ENCODE data around the gene RPL10.

The RPL10 gene

GRCh38 chrX:154411981-154412340, 13.8 kb downstream of the RPL10 start:
- Histone ChIP-seq H3K9me3 (ENCODE audit: control insufficient read depth, low read depth, low read length) (peaks cover 3% of the 10 kb centered on the region), H3K9ac (ENCODE audit: low read length) (peak overlapping the region; percentile 59), H3K36me3 (ENCODE audit: control insufficient read depth, low read depth, low read length) (no peaks in the 10 kb centered on the region), H3K27ac (ENCODE audit: low read length) (no peak overlapping the region), H3K4me3 (ENCODE audit: low read length) (peak overlapping the region; percentile 63), H3K27me3 (ENCODE audit: control insufficient read depth, insufficient read depth, low read length) (no peaks in the 10 kb centered on the region), H3K4me1 (ENCODE audit: control insufficient read depth, low read depth, low read length) (no peaks in the 10 kb centered on the region)

GRCh38 chrX:154412468-154412867, 14.3 kb downstream of the RPL10 start:
- no peaks in the 10 kb centered on the region for H3K36me3 ChIP-seq (ENCODE audit: control insufficient read depth, low read depth, low read length)
- peak overlapping the region; percentile 63 for H3K4me3 ChIP-seq (ENCODE audit: low read length)
- H3K9me3 ChIP-seq (ENCODE audit: control insufficient read depth, low read depth, low read length): peaks cover 3% of the 10 kb centered on the region
- no peaks in the 10 kb centered on the region for H3K4me1 ChIP-seq (ENCODE audit: control insufficient read depth, low read depth, low read length)
- H3K27me3 ChIP-seq (ENCODE audit: control insufficient read depth, insufficient read depth, low read length): no peaks in the 10 kb centered on the region
- no peak overlapping the region for H3K9ac ChIP-seq (ENCODE audit: low read length)
- no peak overlapping the region for H3K27ac ChIP-seq (ENCODE audit: low read length)

- Histone ChIP-seq H3K36me3 (ENCODE audit: control insufficient read depth, low read depth, low read length) (no peaks in the 10 kb centered on the region), H3K4me3 (ENCODE audit: low read length) (no peak overlapping the region), H3K27me3 (ENCODE audit: control insufficient read depth, insufficient read depth, low read length) (no peaks in the 10 kb centered on the region), H3K9me3 (ENCODE audit: control insufficient read depth, low read depth, low read length) (peaks cover 3% of the 10 kb centered on the region), H3K27ac (ENCODE audit: low read length) (no peak overlapping the region), H3K4me1 (ENCODE audit: control insufficient read depth, low read depth, low read length) (no peaks in the 10 kb centered on the region), H3K9ac (ENCODE audit: low read length) (no peak overlapping the region)
Observed at GRCh38 chrX:154413142-154413541, 15.0 kb downstream of the RPL10 start.

- Histone ChIP-seq H3K9me3 (ENCODE audit: control insufficient read depth, low read depth, low read length) (peaks cover 11% of the 10 kb centered on the region), H3K9ac (ENCODE audit: low read length) (no peak overlapping the region), H3K27ac (ENCODE audit: low read length) (no peak overlapping the region), H3K27me3 (ENCODE audit: control insufficient read depth, insufficient read depth, low read length) (no peaks in the 10 kb centered on the region), H3K36me3 (ENCODE audit: control insufficient read depth, low read depth, low read length) (no peaks in the 10 kb centered on the region), H3K4me3 (ENCODE audit: low read length) (no peak overlapping the region), H3K4me1 (ENCODE audit: control insufficient read depth, low read depth, low read length) (no peaks in the 10 kb centered on the region)
Observed at GRCh38 chrX:154417157-154417556, 19.0 kb downstream of the RPL10 start.

- Histone ChIP-seq H3K9me3 (ENCODE audit: control insufficient read depth, low read depth, low read length) (peaks cover 11% of the 10 kb centered on the region), H3K27me3 (ENCODE audit: control insufficient read depth, insufficient read depth, low read length) (no peaks in the 10 kb centered on the region), H3K36me3 (ENCODE audit: control insufficient read depth, low read depth, low read length) (no peaks in the 10 kb centered on the region), H3K4me1 (ENCODE audit: control insufficient read depth, low read depth, low read length) (no peaks in the 10 kb centered on the region), H3K9ac (ENCODE audit: low read length) (no peak overlapping the region), H3K27ac (ENCODE audit: low read length) (no peak overlapping the region), H3K4me3 (ENCODE audit: low read length) (no peak overlapping the region)
Observed at GRCh38 chrX:154419189-154419588, 21.0 kb downstream of the RPL10 start.

- no peak overlapping the region for H3K4me3 ChIP-seq (ENCODE audit: low read length)
- H3K27me3 ChIP-seq (ENCODE audit: control insufficient read depth, insufficient read depth, low read length): no peaks in the 10 kb centered on the region
- H3K9me3 ChIP-seq (ENCODE audit: control insufficient read depth, low read depth, low read length): peaks cover 11% of the 10 kb centered on the region
- no peaks in the 10 kb centered on the region for H3K4me1 ChIP-seq (ENCODE audit: control insufficient read depth, low read depth, low read length)
- H3K27ac ChIP-seq (ENCODE audit: low read length): no peak overlapping the region
- no peak overlapping the region for H3K9ac ChIP-seq (ENCODE audit: low read length)
- no peaks in the 10 kb centered on the region for H3K36me3 ChIP-seq (ENCODE audit: control insufficient read depth, low read depth, low read length)
Observed at GRCh38 chrX:154419688-154420401, 21.7 kb downstream of the RPL10 start.

- Histone ChIP-seq H3K4me1 (ENCODE audit: control insufficient read depth, low read depth, low read length) (no peaks in the 10 kb centered on the region), H3K27ac (ENCODE audit: low read length) (no peak overlapping the region), H3K9ac (ENCODE audit: low read length) (no peak overlapping the region), H3K9me3 (ENCODE audit: control insufficient read depth, low read depth, low read length) (peaks cover 8% of the 10 kb centered on the region), H3K36me3 (ENCODE audit: control insufficient read depth, low read depth, low read length) (no peaks in the 10 kb centered on the region), H3K27me3 (ENCODE audit: control insufficient read depth, insufficient read depth, low read length) (no peaks in the 10 kb centered on the region), H3K4me3 (ENCODE audit: low read length) (no peak overlapping the region)
Observed at GRCh38 chrX:154420402-154420756, 22.2 kb downstream of the RPL10 start.

- H3K27ac ChIP-seq (ENCODE audit: low read length): no peak overlapping the region
Observed at GRCh38 chrX:154426916-154427770, 29.0 kb downstream of the RPL10 start.

GRCh38 chrX:154428176-154429171, 30.3 kb downstream of the RPL10 start, which contains the start of gene ATP6AP1:
ATP6AP1 (plus strand) TSS chrX:154428677; CDS start chrX:154428693, 16 bp downstream.
- Histone ChIP-seq H3K9ac (ENCODE audit: low read length) (no peak within 1 kb of the TSS), H3K36me3 (ENCODE audit: control insufficient read depth, low read depth, low read length) (no peaks in the 10 kb centered on the region), H3K9me3 (ENCODE audit: control insufficient read depth, low read depth, low read length) (peaks cover 4% of the 10 kb centered on the region), H3K4me3 (ENCODE audit: low read length) (peak within 1 kb of the TSS; percentile 59), H3K27me3 (ENCODE audit: control insufficient read depth, insufficient read depth, low read length) (no peaks in the 10 kb centered on the region), H3K27ac (ENCODE audit: low read length) (no peak within 1 kb of the TSS), H3K4me1 (ENCODE audit: control insufficient read depth, low read depth, low read length) (no peaks in the 10 kb centered on the region)

More at GRCh38 chrX:154426916-154427770, 29.0 kb downstream of the RPL10 start:
- H3K9ac ChIP-seq (ENCODE audit: low read length): no peak overlapping the region
- no peaks in the 10 kb centered on the region for H3K36me3 ChIP-seq (ENCODE audit: control insufficient read depth, low read depth, low read length)
- H3K9me3 ChIP-seq (ENCODE audit: control insufficient read depth, low read depth, low read length): peaks cover 4% of the 10 kb centered on the region
- H3K27me3 ChIP-seq (ENCODE audit: control insufficient read depth, insufficient read depth, low read length): no peaks in the 10 kb centered on the region
- no peak overlapping the region for H3K4me3 ChIP-seq (ENCODE audit: low read length)
- H3K4me1 ChIP-seq (ENCODE audit: control insufficient read depth, low read depth, low read length): no peaks in the 10 kb centered on the region

- Histone ChIP-seq H3K4me1 (ENCODE audit: control insufficient read depth, low read depth, low read length) (no peaks in the 10 kb centered on the region), H3K4me3 (ENCODE audit: low read length) (peak overlapping the region; percentile 59), H3K9me3 (ENCODE audit: control insufficient read depth, low read depth, low read length) (peaks cover 4% of the 10 kb centered on the region), H3K27me3 (ENCODE audit: control insufficient read depth, insufficient read depth, low read length) (no peaks in the 10 kb centered on the region), H3K36me3 (ENCODE audit: control insufficient read depth, low read depth, low read length) (no peaks in the 10 kb centered on the region), H3K27ac (ENCODE audit: low read length) (no peak overlapping the region), H3K9ac (ENCODE audit: low read length) (no peak overlapping the region)
Observed at GRCh38 chrX:154429711-154430110, 31.5 kb downstream of the RPL10 start.

- Histone ChIP-seq H3K36me3 (ENCODE audit: control insufficient read depth, low read depth, low read length) (no peaks in the 10 kb centered on the region), H3K27me3 (ENCODE audit: control insufficient read depth, insufficient read depth, low read length) (no peaks in the 10 kb centered on the region), H3K4me1 (ENCODE audit: control insufficient read depth, low read depth, low read length) (no peaks in the 10 kb centered on the region), H3K9ac (ENCODE audit: low read length) (no peak overlapping the region), H3K27ac (ENCODE audit: low read length) (no peak overlapping the region), H3K9me3 (ENCODE audit: control insufficient read depth, low read depth, low read length) (peaks cover 4% of the 10 kb centered on the region), H3K4me3 (ENCODE audit: low read length) (no peak overlapping the region)
Observed at GRCh38 chrX:154430479-154430878, 32.3 kb downstream of the RPL10 start.

Data from iPS-18a (cell line).